K562 (cell line): ENCODE results near the gene DYNC1I1. TPM values are rescaled to one million over a fixed set of nuclear protein-coding genes. Genes with fewer than 3 reads are reported as not detected.

Source experiments
- E2F6 ChIP-seq, 2 experiments: IDR thresholded peaks; 2 replicates each; pipeline ENCODE4 v1.6.1; 2011; ENCODE audit warnings: borderline replicate concordance in 1 of 2, control low read depth in 1 of 2, low read depth in 1 of 2, low read length in 1 of 2, mild to moderate bottlenecking in 1 of 2, mixed read lengths in 1 of 2, moderate library complexity in 1 of 2; ENCODE audit not compliant: insufficient read depth in 1 of 2, insufficient read length in 1 of 2, poor library complexity in 1 of 2, severe bottlenecking in 1 of 2; ENCODE audit errors: extremely low read depth in 1 of 2
- KLF13 ChIP-seq: fragments of 450-650 bp; IDR thresholded peaks from 2 replicates; pipeline ENCODE4 v1.6.1; 2016; ENCODE audit warnings: missing genetic modification characterization, low read depth, mild to moderate bottlenecking, missing compliant biosample characterization, moderate library complexity, borderline replicate concordance
- MAFK ChIP-seq: IDR thresholded peaks from 2 replicates; pipeline ENCODE4 v1.6.1; 2011; ENCODE audit warnings: low read length, improper control_type of control experiment
- NR2C1 ChIP-seq, 2 experiments: fragments of 450-650 bp; IDR thresholded peaks; 2 replicates each; pipeline ENCODE4 v1.6.1; 2017; ENCODE audit warnings: mild to moderate bottlenecking in 2 of 2, antibody characterized with exemption in 1 of 2, inconsistent platforms in 1 of 2, missing compliant biosample characterization in 1 of 2, missing genetic modification characterization in 1 of 2
- RHOXF2B ChIP-seq: fragments of 250-450 bp; sonication (Bioruptor Pico); conservative IDR thresholded peaks from 2 replicates; pipeline ENCODE4 v1.5.1; 2021
- ZBTB49 ChIP-seq: sonication (generic); formaldehyde crosslinking; IDR thresholded peaks from 2 replicates; pipeline ENCODE4 v1.8.0; 2022; ENCODE audit warnings: missing genetic modification reagents, mild to moderate bottlenecking, borderline replicate concordance
- ZC3H11A ChIP-seq: IDR thresholded peaks from 2 replicates; pipeline ENCODE4 v1.6.1; 2012; ENCODE audit warnings: low read depth, low read length, improper control_type of control experiment
- ZNF143 ChIP-seq: sonication (generic); formaldehyde crosslinking; IDR thresholded peaks from 2 replicates; pipeline ENCODE4 v1.9.0; 2022; ENCODE audit warnings: mild to moderate bottlenecking, missing genetic modification reagents
- ZNF586 ChIP-seq: fragments of 450-650 bp; formaldehyde crosslinking; conservative IDR thresholded peaks from 2 replicates; pipeline ENCODE4 v1.4.0; 2020; ENCODE audit warnings: mild to moderate bottlenecking, moderate library complexity
- polyA plus RNA-seq, 8 experiments: library from polyadenylated mRNA; depleted of rRNA in 4 of 8; stranded (reverse) in 5 of 8; unstranded in 3 of 8; fragments of >200 nt; fragmentation: Nextera tagmentation in 2 of 8; fragmentation: Illumina TruSeq in 1 of 8; extraction: Ambion mirVana in 2 of 8; extraction: Trizol in 1 of 8; gene quantifications; 2 replicates each; pipeline versions ENCODE4 v1.2.1 to v1.2.3, GENCODE V29; 2011 to 2014; ENCODE audit warnings: inconsistent platforms in 1 of 8, missing spikeins in 1 of 8
- total RNA-seq, 7 experiments: library from RNA; depleted of rRNA in 6 of 7; stranded (reverse); fragments of >200 nt in 6 of 7; fragmentation: Illumina TruSeq in 2 of 7; extraction: Trizol in 2 of 7; gene quantifications; 2 replicates each; pipeline versions ENCODE4 v1.2.1 to v1.2.3, GENCODE V29; 2011 to 2021; ENCODE audit warnings: low replicate concordance in 1 of 7

DYNC1I1 gene
- total and polyA plus RNA-seq, 9 of the 15 experiments (the other 6 are each of a cell fraction or from before 2014, with no cell fraction given), result 0.22 to 1.5 (median 0.44) TPM

GRCh38 chr7:96104984-96105383, 332.6 kb downstream of the DYNC1I1 start (continued):
- TF ChIP-seq E2F6 (IDR thresholded peaks at IDR 0.05; ENCODE audit: borderline replicate concordance in 1 of 2, extremely low read depth in 1 of 2, insufficient read depth in 1 of 2, insufficient read length in 1 of 2, low read depth in 1 of 2, low read length in 1 of 2, poor library complexity in 1 of 2, severe bottlenecking in 1 of 2) (no peak), ZC3H11A (no peak), ZNF143 (CRISPR knock-in tag) (no peak), ZBTB49 (CRISPR knock-in tag) (no peak), KLF13 (tag) (no peak), ZNF586 (CRISPR knock-in tag) (no peak), NR2C1 (IDR thresholded peaks at IDR 0.05) (no peak), NR2C1 (tag; IDR thresholded peaks at IDR 0.05) (no peak), RHOXF2B (CRISPR knock-in tag) (no peak), MAFK (no peak)
